Uterus (tissue), 4 donors: ENCODE measurements around the gene GRIN2A. TPM values are rescaled to one million over a fixed set of nuclear protein-coding genes. Genes with fewer than 3 reads are reported as not detected.

Experiments used
- DNase-seq, 2 donors: peaks; one replicate each; pipeline ENCODE4 v3.0.0-alpha.2; 2019 to 2020
- H3K27ac ChIP-seq, 2 donors: fragments of 200-600 bp; sonication (generic); 1 replicate in 1 of 2; 2 replicates in 1 of 2; pipeline ENCODE4 v1.5.1; 2016 to 2018
- H3K27me3 ChIP-seq, 2 donors: fragments of 200-600 bp; sonication (generic); one replicate each; pipeline ENCODE4 v1.5.1; 2018 to 2019; ENCODE audit warnings: control low read depth in 1 of 2
- H3K36me3 ChIP-seq, 2 donors: fragments of 200-600 bp; sonication (generic); one replicate each; pipeline ENCODE4 v1.5.1; 2019; ENCODE audit warnings: control low read depth in 1 of 2
- H3K4me1 ChIP-seq, 2 donors: fragments of 200-600 bp; sonication (generic); one replicate each; pipeline ENCODE4 v1.5.1; 2018 to 2019; ENCODE audit warnings: control low read depth in 1 of 2
- H3K4me3 ChIP-seq, 2 donors: fragments of 200-600 bp; sonication (generic); 1 replicate in 1 of 2; 2 replicates in 1 of 2; pipeline ENCODE4 v1.5.1; 2018 to 2019; ENCODE audit warnings: mild to moderate bottlenecking in 1 of 2
- H3K9me3 ChIP-seq, 2 donors: fragments of 200-600 bp; sonication (generic); one replicate each; pipeline ENCODE4 v1.5.1; 2019; ENCODE audit warnings: control low read depth in 1 of 2
- CTCF ChIP-seq, 4 experiments: fragments of 200-600 bp in 2 of 4; fragments of 450-650 bp in 2 of 4; sonication (generic) in 2 of 4; IDR thresholded peaks; one replicate each; pipeline ENCODE4 v1.5.1; 2016 to 2019; ENCODE audit warnings: antibody characterized with exemption in 4 of 4, mild to moderate bottlenecking in 2 of 4, moderate library complexity in 1 of 4
- POLR2A ChIP-seq, 2 donors: fragments of 450-650 bp; IDR thresholded peaks; one replicate each; pipeline ENCODE4 v1.6.1; 2016; ENCODE audit warnings: antibody characterized with exemption in 2 of 2, mild to moderate bottlenecking in 1 of 2, moderate library complexity in 1 of 2
- intact Hi-C: fragments of 100-400 bp; cut with DNase I; formaldehyde crosslinking; loops from one replicate; pipeline ENCODE4 v1.15.1; 2023; ENCODE audit warnings: low total_unique reads
- total RNA-seq, 4 donors: library from RNA; depleted of rRNA in 3 of 4; stranded (reverse); fragments of >200 nt in 3 of 4; gene quantifications; one replicate each; pipeline versions ENCODE4 v1.1.0 to v1.2.4, GENCODE V29; 2014 to 2023
- donor health status: DM: yes; HTN: yes; CAD: no.

Gene GRIN2A
- total RNA-seq, 4 donors from 2014 or later: under 0.01 to 2.4 (median 0.56) TPM

- H3K27ac ChIP-seq: no peak overlapping the region
- no peaks in the 10 kb centered on the region for H3K36me3 ChIP-seq
- H3K4me3 ChIP-seq: no peak overlapping the region
- DNase-seq: no peak
- TF ChIP-seq POLR2A (IDR thresholded peaks at IDR 0.05) (no peak), CTCF (IDR thresholded peaks at IDR 0.05) (no peak)
- no peaks in the 10 kb centered on the region for H3K27me3 ChIP-seq
- H3K9me3 ChIP-seq: no peaks in the 10 kb centered on the region
- intact Hi-C loops: no loop called here
- H3K4me1 ChIP-seq: no peaks in the 10 kb centered on the region
These were observed 178.7 kb downstream of the GRIN2A start for GRCh38 chr16:10003486-10003885.

- Histone ChIP-seq H3K4me3 (no peak overlapping the region), H3K27ac (no peak overlapping the region), H3K27me3 (no peaks in the 10 kb centered on the region), H3K9me3 (no peaks in the 10 kb centered on the region), H3K4me1 (no peaks in the 10 kb centered on the region), H3K36me3 (no peaks in the 10 kb centered on the region)
- intact Hi-C loops: no loop called here
- DNase-seq: no peak
- TF ChIP-seq CTCF (IDR thresholded peaks at IDR 0.05) (no peak), POLR2A (IDR thresholded peaks at IDR 0.05) (no peak)
These were observed 180.9 kb downstream of the GRIN2A start for GRCh38 chr16:10001258-10001775.

GRCh38 chr16:9996221-9996620, 186.0 kb downstream of the GRIN2A start:
- Histone ChIP-seq H3K27ac (no peak overlapping the region), H3K27me3 (no peaks in the 10 kb centered on the region), H3K4me1 (no peaks in the 10 kb centered on the region), H3K9me3 (no peaks in the 10 kb centered on the region), H3K4me3 (no peak overlapping the region), H3K36me3 (no peaks in the 10 kb centered on the region)
- DNase-seq: no peak
- TF ChIP-seq POLR2A (IDR thresholded peaks at IDR 0.05) (no peak), CTCF (IDR thresholded peaks at IDR 0.05) (no peak)
- intact Hi-C loops: no loop called here

GRCh38 chr16:9992441-9992840, 189.8 kb downstream of the GRIN2A start:
- H3K27me3 ChIP-seq: no peaks in the 10 kb centered on the region
- H3K4me1 ChIP-seq: no peaks in the 10 kb centered on the region
- no peak overlapping the region for H3K4me3 ChIP-seq
- DNase-seq: no peak
- H3K27ac ChIP-seq: no peak overlapping the region
- intact Hi-C loops: no loop called here
- TF ChIP-seq POLR2A (IDR thresholded peaks at IDR 0.05) (no peak), CTCF (IDR thresholded peaks at IDR 0.05) (no peak)
- H3K36me3 ChIP-seq: no peaks in the 10 kb centered on the region
- H3K9me3 ChIP-seq: no peaks in the 10 kb centered on the region

GRCh38 chr16:9980981-9981380, 201.2 kb downstream of the GRIN2A start:
- no peaks in the 10 kb centered on the region for H3K36me3 ChIP-seq
- no peak for DNase-seq
- H3K27me3 ChIP-seq: no peaks in the 10 kb centered on the region
- H3K4me3 ChIP-seq: no peak overlapping the region
- H3K9me3 ChIP-seq: no peaks in the 10 kb centered on the region
- H3K4me1 ChIP-seq: no peaks in the 10 kb centered on the region
- intact Hi-C loops: no loop called here
- TF ChIP-seq POLR2A (IDR thresholded peaks at IDR 0.05) (no peak), CTCF (IDR thresholded peaks at IDR 0.05) (no peak)
- no peak overlapping the region for H3K27ac ChIP-seq
